ENCODE measurements around the gene ATG12. TPM values are rescaled to one million over a fixed set of nuclear protein-coding genes. Genes with fewer than 3 reads are reported as not detected.

ATG12 gene
- total RNA-seq, 1 experiment from 2014 or later: 48.7 TPM

DNA sequence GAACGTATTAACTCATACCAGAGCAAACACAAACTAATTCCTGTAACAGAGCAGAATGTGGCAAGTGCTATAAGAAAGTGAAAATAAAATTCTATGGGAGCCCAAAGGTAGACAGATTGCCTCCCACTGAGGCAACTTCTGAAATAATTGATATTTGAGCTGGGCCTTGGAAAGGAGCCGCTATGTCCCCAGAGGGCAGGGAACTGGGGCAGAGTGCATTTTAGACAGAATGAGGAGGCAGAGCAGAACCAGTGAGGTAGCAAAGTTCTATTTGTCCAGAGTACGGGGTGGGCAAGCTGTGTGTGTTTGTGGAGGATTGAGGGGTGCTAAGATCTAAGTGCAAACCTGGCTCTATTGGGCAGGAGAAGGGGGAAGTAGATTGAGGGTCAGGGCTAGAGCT is 44.7 kb downstream of the ATG12 start:
- Histone ChIP-seq H3K27me3 (ENCODE audit: insufficient read depth, low read depth) (no peaks in the 10 kb centered on the region), H3K27ac (no peak overlapping the region), H3K9me2 (ENCODE audit: insufficient read depth) (no peaks in the 10 kb centered on the region), H3K9me3 (ENCODE audit: insufficient read depth, low read depth) (no peaks in the 10 kb centered on the region), H4K20me1 (ENCODE audit: insufficient read depth) (no peaks in the 10 kb centered on the region), H3F3A (ENCODE audit: insufficient read depth, low read depth) (no peaks in the 10 kb centered on the region), H3K36me3 (ENCODE audit: low read depth) (no peaks in the 10 kb centered on the region), H3K4me3 (no peak overlapping the region), H3K4me1 (replicated peaks; ENCODE audit: insufficient read depth) (no peaks in the 10 kb centered on the region), H3K4me2 (no peak overlapping the region), H2AFZ (no peak overlapping the region), H3K79me2 (ENCODE audit: low read depth) (no peaks in the 10 kb centered on the region)
- CTCF ChIA-PET: no interaction called here
- TF ChIP-seq CTCF (conservative IDR thresholded peaks at IDR 0.05) (no peak), EZH2 (IDR thresholded peaks at IDR 0.05; ENCODE audit: low read depth) (no peak)
- no TSS peak for BruUV-seq (replicated peaks)
- no peak for DNase-seq
- intact Hi-C loops (cut with micrococcal nuclease; ENCODE audit: unreplicated experiment): no loop called here
- POLR2A ChIA-PET (ENCODE audit: unreplicated experiment): no interaction called here

- TF ChIP-seq EZH2 (IDR thresholded peaks at IDR 0.05; ENCODE audit: low read depth) (no peak), CTCF (conservative IDR thresholded peaks at IDR 0.05) (no peak)
- Histone ChIP-seq H2AFZ (no peak overlapping the region), H3K27ac (no peak overlapping the region), H3K4me1 (replicated peaks; ENCODE audit: insufficient read depth) (no peaks in the 10 kb centered on the region), H3K4me2 (no peak overlapping the region), H3K4me3 (no peak overlapping the region), H3K79me2 (ENCODE audit: low read depth) (no peaks in the 10 kb centered on the region), H3F3A (ENCODE audit: insufficient read depth, low read depth) (no peaks in the 10 kb centered on the region), H3K9me2 (ENCODE audit: insufficient read depth) (no peaks in the 10 kb centered on the region), H4K20me1 (ENCODE audit: insufficient read depth) (no peaks in the 10 kb centered on the region), H3K36me3 (ENCODE audit: low read depth) (no peaks in the 10 kb centered on the region), H3K9me3 (ENCODE audit: insufficient read depth, low read depth) (no peaks in the 10 kb centered on the region), H3K27me3 (ENCODE audit: insufficient read depth, low read depth) (no peaks in the 10 kb centered on the region)
- intact Hi-C loops (cut with micrococcal nuclease; ENCODE audit: unreplicated experiment): no loop called here
- BruUV-seq (replicated peaks): no TSS peak
- CTCF ChIA-PET: no interaction called here
- POLR2A ChIA-PET (ENCODE audit: unreplicated experiment): interaction anchor here (0.6 kb wide), 1 partner anchor 1765 kb away, joined by 3 read pairs; no protein-coding TSS in a partner anchor
- DNase-seq: no peak
Measured at GRCh38 chr5:115795700-115796099, 45.7 kb downstream of the ATG12 start.

- Histone ChIP-seq H3K27ac (no peak overlapping the region), H3K4me2 (no peak overlapping the region), H3K36me3 (ENCODE audit: low read depth) (no peaks in the 10 kb centered on the region), H3F3A (ENCODE audit: insufficient read depth, low read depth) (no peaks in the 10 kb centered on the region), H3K79me2 (ENCODE audit: low read depth) (no peaks in the 10 kb centered on the region), H3K4me1 (replicated peaks; ENCODE audit: insufficient read depth) (no peaks in the 10 kb centered on the region), H3K9me3 (ENCODE audit: insufficient read depth, low read depth) (no peaks in the 10 kb centered on the region), H3K9me2 (ENCODE audit: insufficient read depth) (no peaks in the 10 kb centered on the region), H3K4me3 (no peak overlapping the region), H2AFZ (no peak overlapping the region), H3K27me3 (ENCODE audit: insufficient read depth, low read depth) (no peaks in the 10 kb centered on the region), H4K20me1 (ENCODE audit: insufficient read depth) (no peaks in the 10 kb centered on the region)
- POLR2A ChIA-PET (ENCODE audit: unreplicated experiment): interaction anchor here (0.6 kb wide), 1 partner anchor 15 kb away, joined by 16 read pairs; no protein-coding TSS in a partner anchor
- CTCF ChIA-PET: interaction anchor here (0.5 kb wide), 1 partner anchor 152 kb away, joined by 6 read pairs; no protein-coding TSS in a partner anchor
- BruUV-seq (replicated peaks): no TSS peak
- DNase-seq: no peak
- TF ChIP-seq CTCF (conservative IDR thresholded peaks at IDR 0.05) (no peak), EZH2 (IDR thresholded peaks at IDR 0.05; ENCODE audit: low read depth) (no peak)
- intact Hi-C loops (cut with micrococcal nuclease; ENCODE audit: unreplicated experiment): no loop called here
Measured at GRCh38 chr5:115788440-115788839, 52.9 kb downstream of the ATG12 start.

Data from PC-9 (cell line).